ENCODE measurements around the gene ALDH3B1.
"Not testable (repeated sequence)": the region's sequence is repeated elsewhere in the genome, so short reads cannot be mapped to it uniquely, and the experiment has no call there.

DNA sequence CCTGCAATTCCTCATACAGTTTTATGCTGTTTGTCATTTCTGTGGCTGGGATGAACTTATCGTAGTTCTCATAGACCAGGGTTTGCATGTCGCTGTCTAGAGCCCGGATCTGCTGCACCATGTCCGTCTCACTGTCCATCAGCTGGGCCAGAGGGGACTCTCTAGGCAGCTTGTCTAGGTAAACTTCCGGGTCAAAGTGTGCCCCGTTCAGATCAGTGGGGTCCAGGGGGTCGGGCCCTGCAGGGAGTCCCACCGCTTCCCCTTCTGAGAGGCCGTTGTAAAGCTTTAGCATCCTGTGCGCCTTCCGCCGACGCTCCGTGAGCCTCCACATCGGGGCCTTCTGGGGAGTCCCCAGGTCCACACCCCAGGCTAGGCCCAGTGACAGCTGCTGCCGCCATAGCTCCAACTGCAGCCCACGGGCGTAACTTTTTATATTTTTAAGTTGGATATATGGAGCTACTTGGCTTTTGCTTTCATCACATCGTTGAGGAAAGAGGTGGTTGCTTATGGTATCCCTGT is 44.2 kb upstream of the ALDH3B1 start:
- TF ChIP-seq POLR2A (IDR thresholded peaks at IDR 0.05): not testable (repeated sequence)
- TF ChIP-seq, protein P1, sequence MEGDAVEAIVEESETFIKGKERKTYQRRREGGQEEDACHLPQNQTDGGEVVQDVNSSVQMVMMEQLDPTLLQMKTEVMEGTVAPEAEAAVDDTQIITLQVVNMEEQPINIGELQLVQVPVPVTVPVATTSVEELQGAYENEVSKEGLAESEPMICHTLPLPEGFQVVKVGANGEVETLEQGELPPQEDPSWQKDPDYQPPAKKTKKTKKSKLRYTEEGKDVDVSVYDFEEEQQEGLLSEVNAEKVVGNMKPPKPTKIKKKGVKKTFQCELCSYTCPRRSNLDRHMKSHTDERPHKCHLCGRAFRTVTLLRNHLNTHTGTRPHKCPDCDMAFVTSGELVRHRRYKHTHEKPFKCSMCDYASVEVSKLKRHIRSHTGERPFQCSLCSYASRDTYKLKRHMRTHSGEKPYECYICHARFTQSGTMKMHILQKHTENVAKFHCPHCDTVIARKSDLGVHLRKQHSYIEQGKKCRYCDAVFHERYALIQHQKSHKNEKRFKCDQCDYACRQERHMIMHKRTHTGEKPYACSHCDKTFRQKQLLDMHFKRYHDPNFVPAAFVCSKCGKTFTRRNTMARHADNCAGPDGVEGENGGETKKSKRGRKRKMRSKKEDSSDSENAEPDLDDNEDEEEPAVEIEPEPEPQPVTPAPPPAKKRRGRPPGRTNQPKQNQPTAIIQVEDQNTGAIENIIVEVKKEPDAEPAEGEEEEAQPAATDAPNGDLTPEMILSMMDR (IDR thresholded peaks at IDR 0.05): not testable (repeated sequence)

Data from lower leg skin (tissue), 3 donors.